Spleen (tissue), 11 donors: ENCODE results near the gene MAGI2. TPM values are rescaled to one million over a fixed set of nuclear protein-coding genes. Genes with fewer than 3 reads are reported as not detected.

Source experiments
- DNase-seq: peaks from one replicate; pipeline ENCODE4 v3.0.0-alpha.2; 2020
- H3K27ac ChIP-seq, 8 donors: fragments of 200-600 bp; sonication (generic) in 7 of 8; 1 replicate in 4 of 8; 2 replicates in 4 of 8; pipeline versions ENCODE4 v1.5.0 to v1.8.0; 2016 to 2021; ENCODE audit warnings: inconsistent platforms in 4 of 8, mild to moderate bottlenecking in 4 of 8, moderate library complexity in 1 of 8
- H3K27me3 ChIP-seq, 7 donors: fragments of 200-600 bp; sonication (generic) in 6 of 7; replicated peaks in 1 of 7; 1 replicate in 4 of 7; 2 replicates in 3 of 7; pipeline versions ENCODE4 v1.5.0 to v1.8.0; 2016 to 2021; ENCODE audit warnings: inconsistent platforms in 3 of 7, mild to moderate bottlenecking in 1 of 7
- H3K36me3 ChIP-seq, 6 donors: fragments of 200-600 bp; sonication (generic) in 5 of 6; 1 replicate in 4 of 6; 2 replicates in 2 of 6; pipeline versions ENCODE4 v1.5.0 to v1.8.0; 2016 to 2021; ENCODE audit warnings: inconsistent platforms in 2 of 6
- H3K4me1 ChIP-seq, 6 donors: fragments of 200-600 bp; sonication (generic) in 5 of 6; 1 replicate in 3 of 6; 2 replicates in 3 of 6; pipeline versions ENCODE4 v1.5.0 to v1.8.0; 2016 to 2021; ENCODE audit warnings: inconsistent platforms in 3 of 6
- H3K4me3 ChIP-seq, 8 donors: fragments of 200-600 bp; sonication (generic) in 7 of 8; 1 replicate in 4 of 8; 2 replicates in 4 of 8; pipeline versions ENCODE4 v1.5.0 to v1.8.0; 2016 to 2021; ENCODE audit warnings: inconsistent platforms in 4 of 8, mild to moderate bottlenecking in 4 of 8, moderate library complexity in 2 of 8
- H3K9me3 ChIP-seq, 8 donors: fragments of 200-600 bp; sonication (generic) in 7 of 8; 1 replicate in 4 of 8; 2 replicates in 4 of 8; pipeline versions ENCODE4 v1.5.0 to v1.8.0; 2016 to 2021; ENCODE audit warnings: inconsistent platforms in 4 of 8
- CTCF ChIP-seq, 11 experiments: fragments of 200-600 bp in 7 of 11; fragments of 450-650 bp in 4 of 11; sonication (generic) in 4 of 11; IDR thresholded peaks in 8 of 11; conservative IDR thresholded peaks in 3 of 11; 1 replicate in 7 of 11; 2 replicates in 4 of 11; pipeline versions ENCODE4 v1.4.0 to v1.8.0; 2016 to 2021; ENCODE audit warnings: antibody characterized with exemption in 11 of 11, inconsistent platforms in 4 of 11, mild to moderate bottlenecking in 1 of 11
- POLR2A ChIP-seq, 3 donors: fragments of 450-650 bp; IDR thresholded peaks; one replicate each; pipeline ENCODE4 v1.5.1; 2017; ENCODE audit warnings: antibody characterized with exemption in 3 of 3, mild to moderate bottlenecking in 1 of 3
- POLR2AphosphoS5 ChIP-seq, 3 donors: sonication (generic); formaldehyde crosslinking; IDR thresholded peaks; one replicate each; pipeline ENCODE4 v1.5.1; 2017; ENCODE audit warnings: antibody characterized with exemption in 3 of 3
- WGBS, 5 donors: extraction: QIAGEN DNeasy Blood & Tissue Kit in 3 of 5; methylation state at CpG; one replicate each; pipeline versions ENCODE4 v1.1.5 to v1.1.7; 2013 to 2018; 5-methylcytosine and 5-hydroxymethylcytosine counted together
- intact Hi-C: fragments of 100-400 bp; cut with DNase I; formaldehyde crosslinking; loops from one replicate; pipeline ENCODE4 v1.15.0; 2023; ENCODE audit warnings: low total_unique reads
- polyA plus RNA-seq, 3 donors: library from polyadenylated mRNA; stranded (reverse); fragments of 200-250 nt; gene quantifications; one replicate each; pipeline ENCODE4 v1.2.1, GENCODE V29; 2013
- total RNA-seq, 7 donors: library from RNA; depleted of rRNA in 3 of 7; stranded (reverse); fragments of >200 nt in 3 of 7; fragmentation: NEBNext Ultra II Directional in 4 of 7; extraction: Animal tissue kit (Norgen Biotek cat#: 25700) in 4 of 7; gene quantifications; one replicate each; pipeline versions ENCODE4 v1.1.0 to v1.2.1, GENCODE V29; 2016 to 2021
- donor health status: healthy with polysubstance abuse.
- donor health status: DM: no; HTN: no; CAD: no; lungs with moderate emphysema.
- donor health status: DM: no; HTN: no; CAD: no.
- donor health status: Bipolar disorder and iron deficiency.
- donor health status: healthy.
- donor health status: DM: no; HTN: no; CAD: no.
- donor health status: DM: yes; HTN: yes; CAD: no.

The MAGI2 gene
- total and polyA plus RNA-seq, 10 donors, result 0.74 to 18.1 (median 11.1) TPM

GRCh38 chr7:78765943-78766729, 687.3 kb downstream of the MAGI2 start:
- intact Hi-C loops, result no loop called here
- Histone ChIP-seq H3K4me3 (no peak overlapping the region), H3K4me1 (peaks cover 0 to 15% (median 4%) of the 10 kb centered on the region in 6 donors), H3K36me3 (no peaks in the 10 kb centered on the region), H3K9me3 (no peaks in the 10 kb centered on the region), H3K27me3 (peaks cover 0 to 23% (median 0%) of the 10 kb centered on the region in 7 donors), H3K27ac (no peak overlapping the region)
- no peak for DNase-seq
- no peak for TF ChIP-seq POLR2A (IDR thresholded peaks at IDR 0.05)
- WGBS, 5 donors, result 57 to 80% (median 71%) methylated on average over 4 of the region's 4 CpGs

- intact Hi-C loops, result no loop called here
- no peak for DNase-seq
- TF ChIP-seq POLR2A (IDR thresholded peaks at IDR 0.05) (no peak), POLR2AphosphoS5 (IDR thresholded peaks at IDR 0.05) (no peak), CTCF (IDR thresholded peaks at IDR 0.05 in 8 of 11, conservative IDR thresholded peaks at IDR 0.05 in 3 of 11) (no peak)
- 86 to 89% (median 86%) methylated on average over 3 of the region's 3 CpGs for WGBS, 5 donors
- Histone ChIP-seq H3K27me3 (peaks cover 0 to 10% (median 0%) of the 10 kb centered on the region in 7 donors), H3K4me1 (peaks cover 0 to 2% (median 0%) of the 10 kb centered on the region in 6 donors), H3K36me3 (no peaks in the 10 kb centered on the region), H3K4me3 (no peak overlapping the region), H3K27ac (no peak overlapping the region), H3K9me3 (no peaks in the 10 kb centered on the region)
Observed at GRCh38 chr7:78764571-78764970, 688.9 kb downstream of the MAGI2 start.

- H3K36me3 ChIP-seq, result no peaks in the 10 kb centered on the region
- TF ChIP-seq CTCF (IDR thresholded peaks at IDR 0.05 in 8 of 11, conservative IDR thresholded peaks at IDR 0.05 in 3 of 11) (no peak), POLR2A (IDR thresholded peaks at IDR 0.05) (no peak), POLR2AphosphoS5 (IDR thresholded peaks at IDR 0.05) (no peak)
- no peaks in the 10 kb centered on the region for H3K4me1 ChIP-seq
- H3K4me3 ChIP-seq, result no peak overlapping the region
- no peak overlapping the region for H3K27ac ChIP-seq
- DNase-seq, result no peak
- WGBS, 5 donors, result 75 to 98% (median 83%) methylated on average over 1 of the region's 1 CpG
- intact Hi-C loops, result no loop called here
- no peaks in the 10 kb centered on the region for H3K27me3 ChIP-seq
- no peaks in the 10 kb centered on the region for H3K9me3 ChIP-seq
Observed at GRCh38 chr7:78762625-78763024, 690.8 kb downstream of the MAGI2 start.

- DNase-seq, result no peak
Observed at GRCh38 chr7:78760620-78761355, 692.7 kb downstream of the MAGI2 start.

More at GRCh38 chr7:78760620-78761355, 692.7 kb downstream of the MAGI2 start:
- H3K27ac ChIP-seq, result no peak overlapping the region
- WGBS, 5 donors, result 60 to 87% (median 69%) methylated on average over 4 of the region's 4 CpGs
- TF ChIP-seq POLR2AphosphoS5 (IDR thresholded peaks at IDR 0.05), result no peak
- no peak for TF ChIP-seq CTCF (IDR thresholded peaks at IDR 0.05 in 8 of 11, conservative IDR thresholded peaks at IDR 0.05 in 3 of 11)
- no peak for TF ChIP-seq POLR2A (IDR thresholded peaks at IDR 0.05)
- no peaks in the 10 kb centered on the region for H3K4me1 ChIP-seq
- no peaks in the 10 kb centered on the region for H3K27me3 ChIP-seq
- intact Hi-C loops, result no loop called here
- no peaks in the 10 kb centered on the region for H3K36me3 ChIP-seq
- no peak overlapping the region for H3K4me3 ChIP-seq
- no peaks in the 10 kb centered on the region for H3K9me3 ChIP-seq
